Measurements from ENCODE around the gene MLYCD.

Gene MLYCD

GRCh38 chr16:83973077-83973476 lies 74.2 kb downstream of the MLYCD start:
- no peak for DNase-seq

DNA sequence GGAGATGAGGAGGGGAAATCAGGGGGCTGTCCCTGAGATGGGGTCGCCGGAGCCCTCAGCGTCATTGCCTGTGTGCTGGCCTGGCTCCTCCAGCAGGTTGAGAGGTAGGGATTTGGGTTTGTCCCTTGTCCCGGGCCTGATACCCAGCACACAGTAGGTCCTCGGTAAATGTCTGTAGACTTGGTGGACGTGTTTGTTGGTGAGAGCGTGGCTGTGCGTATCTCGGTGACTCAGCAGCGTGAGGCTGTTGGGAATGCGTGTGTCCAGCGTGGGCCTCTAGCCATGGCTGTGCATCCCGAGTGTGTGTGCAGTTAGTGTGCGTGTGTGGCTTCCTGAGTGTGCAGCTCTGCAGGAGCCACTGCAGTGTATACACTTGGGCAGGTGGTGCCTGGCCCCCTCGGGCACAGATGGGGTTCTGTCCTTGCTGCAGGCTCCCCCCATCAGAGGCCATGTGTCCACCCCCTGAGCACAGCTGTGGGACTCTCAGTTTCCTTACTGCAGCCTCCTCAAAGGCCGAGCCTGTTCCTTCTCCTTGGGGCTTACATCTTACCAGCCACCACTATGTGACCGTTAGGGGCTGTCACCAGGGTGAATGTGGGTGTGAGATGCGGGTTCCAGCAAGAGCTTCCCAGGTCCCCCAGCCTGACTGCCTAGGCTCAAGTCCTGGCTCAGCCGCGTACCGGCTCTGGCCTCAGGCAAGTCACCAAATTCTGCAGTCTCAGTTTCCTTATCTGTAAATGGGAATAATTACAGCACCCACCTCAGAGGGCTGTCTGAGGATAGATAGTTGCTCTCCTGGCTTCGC lies 74.9 kb downstream of the MLYCD start:
- DNase-seq: no peak

DNA sequence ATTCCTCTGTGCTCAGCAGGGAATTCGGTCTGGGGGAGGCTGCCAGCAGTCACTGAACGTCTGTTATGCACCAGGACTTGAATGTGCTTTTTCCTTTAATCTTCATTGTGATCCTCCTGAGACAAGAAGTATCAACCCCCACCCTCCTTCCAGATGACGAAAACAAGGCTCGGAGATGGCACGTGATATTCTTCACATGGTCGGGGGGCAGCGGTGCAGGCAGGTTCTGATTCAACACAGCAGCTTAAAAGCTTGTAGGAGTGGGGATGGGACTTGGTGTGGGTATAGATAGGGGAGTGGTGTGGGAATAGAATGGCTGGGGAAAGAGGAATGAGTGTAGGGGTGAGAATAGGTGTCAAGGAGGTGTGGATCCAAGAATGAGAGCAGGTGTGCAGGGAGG lies 75.6 kb downstream of the MLYCD start:
- DNase-seq: no peak

DNA sequence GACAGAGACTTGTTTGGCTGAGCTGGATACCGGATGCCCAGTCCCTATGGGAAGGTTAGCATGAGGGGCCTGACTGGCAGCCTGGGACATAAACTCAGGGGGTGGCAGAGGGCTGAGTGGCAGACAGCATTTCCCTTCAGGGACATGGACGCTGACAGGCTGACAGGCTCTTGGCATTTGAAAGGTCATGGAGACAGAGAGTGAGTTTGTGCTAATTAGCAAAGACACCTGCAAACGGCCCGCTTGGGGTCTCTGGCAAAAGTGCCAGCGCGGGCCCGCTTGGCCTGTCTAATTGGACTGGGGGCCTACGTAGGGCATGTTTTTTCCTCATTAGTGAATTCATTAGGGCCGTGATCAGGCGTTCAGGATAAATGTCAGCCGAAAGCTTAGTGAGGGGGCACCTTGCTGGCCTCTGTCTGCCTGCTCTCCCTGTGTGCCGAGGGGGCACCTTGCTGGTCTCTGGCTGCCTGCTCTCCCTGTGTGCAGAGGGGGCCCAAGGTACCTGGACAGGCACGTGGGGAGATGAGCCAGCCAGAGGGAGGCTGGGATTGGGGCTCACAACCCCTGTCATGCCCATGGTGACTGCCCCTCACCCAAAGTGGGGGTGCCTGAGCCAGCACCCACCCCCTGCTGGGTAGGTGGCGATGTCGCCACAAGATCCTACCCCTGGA lies 76.8 kb downstream of the MLYCD start:
- no peak for DNase-seq
